ENCODE data around the gene MPG.

MPG gene

DNA sequence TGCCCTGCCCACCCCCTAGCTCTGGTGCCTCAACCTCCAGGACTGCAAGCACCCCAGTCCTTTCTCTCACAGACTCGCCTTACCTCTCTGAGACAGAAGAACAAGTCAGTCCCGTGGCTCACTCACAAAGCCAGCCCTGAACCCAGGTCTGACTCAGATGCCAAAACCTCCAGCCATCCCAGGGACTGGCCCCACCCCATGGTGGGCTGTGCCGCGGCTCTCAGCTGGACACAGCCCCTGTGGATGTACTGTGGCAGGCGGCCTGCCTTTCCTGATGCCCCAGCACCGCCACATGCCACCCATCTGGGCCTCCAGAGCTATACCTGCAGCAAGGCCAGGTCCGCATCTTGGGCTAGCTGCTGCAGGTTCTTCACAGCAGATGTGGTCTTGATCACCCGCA is 19.8 kb downstream of the MPG start:
- no peaks in the 10 kb centered on the region for H3K9me3 Mint-ChIP-seq
- H3K4me1 Mint-ChIP-seq (ENCODE audit: low read depth): peaks cover 3% of the 10 kb centered on the region
- H3K27ac Mint-ChIP-seq: peak overlapping the region; percentile 12
- DNase-seq: no peak
- H3K27me3 Mint-ChIP-seq: no peaks in the 10 kb centered on the region
- no peak overlapping the region for H3K4me3 Mint-ChIP-seq
- H3K36me3 Mint-ChIP-seq (ENCODE audit: low read depth): peaks cover 74% of the 10 kb centered on the region

DNA sequence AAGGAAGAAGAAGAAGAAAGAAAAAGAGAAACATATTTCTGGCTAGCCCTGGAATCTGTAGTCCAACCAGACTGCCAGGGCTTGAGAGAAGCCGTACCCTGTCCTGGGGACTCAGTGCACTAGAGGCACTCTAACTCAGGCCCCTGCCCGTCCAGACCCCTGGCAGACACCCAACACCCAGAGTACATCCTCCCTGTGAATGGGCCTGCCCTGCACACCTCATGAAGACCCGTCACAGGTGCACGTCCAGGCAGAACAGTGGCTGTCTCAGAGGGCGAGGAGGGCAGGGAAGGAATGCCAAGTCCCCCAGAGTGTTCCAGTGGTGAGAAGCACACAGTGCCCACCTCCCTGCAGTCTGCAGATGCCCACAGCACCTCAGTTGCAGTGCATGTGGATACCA is 23.0 kb downstream of the MPG start:
- H3K36me3 Mint-ChIP-seq (ENCODE audit: low read depth): peaks cover 82% of the 10 kb centered on the region
- DNase-seq: no peak
- no peaks in the 10 kb centered on the region for H3K27me3 Mint-ChIP-seq
- no peak overlapping the region for H3K27ac Mint-ChIP-seq
- peaks cover 3% of the 10 kb centered on the region for H3K4me1 Mint-ChIP-seq (ENCODE audit: low read depth)
- H3K4me3 Mint-ChIP-seq: no peak overlapping the region
- H3K9me3 Mint-ChIP-seq: no peaks in the 10 kb centered on the region

DNA sequence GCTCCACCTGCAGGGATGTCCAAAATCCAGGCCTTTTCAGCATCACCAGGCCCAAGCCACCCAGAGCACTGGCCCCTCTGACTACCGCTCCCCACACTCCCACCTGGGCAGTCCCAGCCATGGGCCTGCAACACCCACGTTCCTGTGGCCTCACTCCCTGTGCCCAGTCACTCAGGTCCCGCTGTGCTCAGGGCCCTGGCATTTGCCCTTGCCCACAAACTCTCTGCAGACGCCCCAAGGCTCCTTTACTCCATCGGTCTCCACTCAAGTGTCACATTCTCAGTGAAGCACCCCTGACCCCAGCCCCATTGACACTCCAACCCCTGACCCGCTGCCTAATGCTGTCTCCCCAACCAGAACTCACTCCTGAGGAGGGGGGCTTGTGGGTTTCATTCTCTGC is 23.6 kb downstream of the MPG start:
- Mint-ChIP-seq H3K4me3 (no peak overlapping the region), H3K27me3 (no peaks in the 10 kb centered on the region), H3K4me1 (ENCODE audit: low read depth) (peaks cover 3% of the 10 kb centered on the region), H3K9me3 (no peaks in the 10 kb centered on the region), H3K27ac (no peak overlapping the region), H3K36me3 (ENCODE audit: low read depth) (peaks cover 82% of the 10 kb centered on the region)
- DNase-seq: no peak

DNA sequence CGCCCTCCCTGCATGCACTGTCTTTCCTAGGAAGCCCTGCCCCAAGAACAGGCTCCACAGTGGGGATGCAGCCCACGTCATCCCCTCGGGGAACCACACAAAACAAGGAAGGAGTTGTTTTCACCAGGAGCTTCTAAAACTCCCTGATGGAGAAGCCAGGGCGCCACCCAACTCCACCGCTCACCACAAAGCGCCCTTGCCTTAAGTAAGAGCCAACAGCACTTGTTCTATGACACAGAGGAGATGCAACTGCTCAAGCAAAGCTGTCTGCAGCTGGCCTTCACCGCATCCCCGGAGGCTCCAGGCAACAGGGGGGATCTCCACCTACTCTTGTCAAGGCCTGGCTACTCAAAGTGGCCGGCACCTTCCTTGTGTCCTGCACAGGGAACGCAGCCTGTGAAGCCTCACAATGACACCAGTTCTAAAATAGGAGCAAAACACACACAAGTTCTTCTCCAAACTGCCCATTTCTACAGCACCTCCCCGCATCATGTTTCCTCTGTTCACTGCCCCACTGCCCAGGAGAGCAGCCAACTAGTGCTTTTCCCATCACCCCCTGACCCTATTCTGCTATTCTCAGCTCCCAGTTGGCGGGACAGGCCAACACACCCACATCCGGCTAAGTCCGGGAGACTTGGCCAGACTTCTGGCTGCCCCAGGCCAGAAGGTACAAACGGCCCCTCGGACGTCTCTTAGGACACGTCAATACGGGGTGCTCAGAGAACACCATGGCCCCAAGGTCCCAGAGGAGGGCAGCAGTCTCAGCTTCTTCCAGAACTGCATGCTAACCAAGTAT is 24.2 kb downstream of the MPG start:
- Mint-ChIP-seq H3K4me1 (ENCODE audit: low read depth) (peaks cover 3% of the 10 kb centered on the region), H3K27ac (no peak overlapping the region)

DNA sequence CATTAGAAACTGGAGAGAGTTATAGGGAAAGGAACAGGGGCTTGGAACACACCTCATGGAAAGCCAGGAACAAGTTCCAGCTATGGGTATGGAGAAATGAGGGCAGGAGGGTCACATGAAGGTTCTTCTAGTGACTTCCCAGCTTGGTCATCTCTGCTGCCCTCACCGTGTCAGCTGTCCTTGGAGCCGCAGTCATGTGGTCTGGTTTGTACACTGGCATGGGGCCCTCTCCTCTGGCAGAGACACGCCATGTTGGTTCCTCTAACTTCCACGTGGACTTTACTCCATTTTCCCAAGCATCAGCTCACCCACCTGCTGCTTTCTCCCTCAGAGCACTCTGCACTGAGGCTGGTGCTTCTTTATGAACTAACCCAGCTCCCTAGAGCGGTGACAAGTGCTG is 26.3 kb downstream of the MPG start:
- Mint-ChIP-seq H3K4me1 (ENCODE audit: low read depth) (peaks cover 3% of the 10 kb centered on the region), H3K27me3 (no peaks in the 10 kb centered on the region), H3K36me3 (ENCODE audit: low read depth) (peaks cover 80% of the 10 kb centered on the region), H3K27ac (no peak overlapping the region), H3K9me3 (no peaks in the 10 kb centered on the region), H3K4me3 (no peak overlapping the region)
- no peak for DNase-seq

More for the DNA sequence above, 24.2 kb downstream of the MPG start:
- H3K36me3 Mint-ChIP-seq (ENCODE audit: low read depth): peaks cover 83% of the 10 kb centered on the region
- no peaks in the 10 kb centered on the region for H3K27me3 Mint-ChIP-seq
- H3K9me3 Mint-ChIP-seq: no peaks in the 10 kb centered on the region
- DNase-seq: no peak
- no peak overlapping the region for H3K4me3 Mint-ChIP-seq

DNA sequence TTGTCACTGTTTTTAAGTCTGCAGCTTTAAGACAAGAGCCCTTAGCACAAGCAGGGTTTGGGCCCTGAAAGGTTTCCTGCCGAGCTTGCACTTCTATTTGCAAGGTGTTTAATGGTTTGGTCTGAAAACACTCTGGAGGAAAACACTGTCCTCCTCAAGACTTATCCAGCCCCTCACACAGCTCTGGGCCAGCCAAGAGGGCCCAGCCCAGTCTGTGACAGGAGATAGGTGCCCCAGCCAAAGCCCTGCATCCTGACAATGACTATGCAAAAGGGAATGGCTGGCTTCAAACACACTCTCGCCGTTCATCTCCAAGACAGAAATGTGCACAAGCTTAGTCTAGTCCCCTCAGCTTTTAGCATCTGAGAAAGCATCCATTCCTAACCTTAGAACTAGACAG is 26.9 kb downstream of the MPG start:
- no peaks in the 10 kb centered on the region for H3K9me3 Mint-ChIP-seq
- peaks cover 3% of the 10 kb centered on the region for H3K4me1 Mint-ChIP-seq (ENCODE audit: low read depth)
- H3K27me3 Mint-ChIP-seq: no peaks in the 10 kb centered on the region

DNA sequence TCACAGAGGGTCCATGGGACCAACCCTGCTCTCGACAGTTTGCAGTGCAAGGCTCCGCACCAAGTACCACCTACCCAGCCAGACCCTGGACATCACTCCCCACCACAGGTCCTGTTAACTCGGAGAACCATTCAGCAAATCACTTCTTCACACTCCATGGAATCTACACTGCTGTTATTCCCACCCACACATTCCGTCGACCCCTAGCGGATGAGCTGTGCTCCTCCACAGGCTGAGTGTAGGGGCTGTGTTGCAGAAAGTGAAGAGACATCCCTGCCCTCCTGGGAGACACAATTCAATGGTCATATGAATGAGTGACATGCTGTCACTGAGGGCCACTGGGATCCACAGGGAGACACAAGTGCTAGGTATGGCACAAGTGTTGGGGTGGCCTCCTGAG is 27.5 kb downstream of the MPG start:
- Mint-ChIP-seq H3K27me3 (no peaks in the 10 kb centered on the region), H3K9me3 (no peaks in the 10 kb centered on the region), H3K4me3 (no peak overlapping the region), H3K36me3 (ENCODE audit: low read depth) (peaks cover 78% of the 10 kb centered on the region), H3K4me1 (ENCODE audit: low read depth) (peaks cover 3% of the 10 kb centered on the region), H3K27ac (no peak overlapping the region)
- no peak for DNase-seq

More for the DNA sequence above, 26.9 kb downstream of the MPG start:
- Mint-ChIP-seq H3K27ac (no peak overlapping the region), H3K4me3 (no peak overlapping the region), H3K36me3 (ENCODE audit: low read depth) (peaks cover 80% of the 10 kb centered on the region)
- DNase-seq: no peak

DNA sequence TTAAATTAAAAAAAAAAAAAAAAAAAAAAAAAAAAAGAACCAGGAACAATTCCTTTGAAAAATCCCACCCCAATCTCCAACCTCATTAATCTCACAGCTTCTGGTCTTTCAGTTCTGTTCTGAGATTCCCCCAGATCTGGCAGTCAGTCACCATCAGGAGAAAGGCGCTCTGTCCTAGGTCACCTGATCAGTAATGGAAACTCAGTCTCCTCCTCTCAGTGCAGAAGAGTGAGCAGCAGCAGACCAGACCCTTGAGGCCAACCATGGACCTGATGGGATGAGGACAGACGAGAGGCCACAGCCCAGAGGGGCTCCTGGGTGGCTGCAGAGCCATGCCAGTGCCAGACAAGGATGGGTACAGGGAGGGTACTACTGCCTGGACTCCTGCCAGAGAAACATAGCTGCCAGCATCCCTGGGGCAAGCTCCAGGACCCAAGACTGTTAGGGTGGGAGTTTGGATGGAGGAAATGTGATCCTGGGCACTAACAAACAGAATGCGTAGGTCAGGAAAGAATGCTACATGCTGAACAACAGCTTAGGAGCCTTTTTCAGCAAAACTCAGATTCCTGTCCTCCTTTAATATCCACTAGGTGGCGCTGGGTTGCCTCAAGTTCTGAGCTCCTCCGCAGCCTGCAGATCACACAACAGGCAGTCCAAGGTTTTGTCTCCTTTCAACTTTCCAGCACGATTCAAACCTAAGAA is 28.7 kb downstream of the MPG start:
- Mint-ChIP-seq H3K4me1 (ENCODE audit: low read depth) (peaks cover 3% of the 10 kb centered on the region), H3K4me3 (no peak overlapping the region), H3K9me3 (no peaks in the 10 kb centered on the region), H3K27ac (no peak overlapping the region), H3K27me3 (no peaks in the 10 kb centered on the region), H3K36me3 (ENCODE audit: low read depth) (peaks cover 76% of the 10 kb centered on the region)
- DNase-seq: peak; percentile 50

DNA sequence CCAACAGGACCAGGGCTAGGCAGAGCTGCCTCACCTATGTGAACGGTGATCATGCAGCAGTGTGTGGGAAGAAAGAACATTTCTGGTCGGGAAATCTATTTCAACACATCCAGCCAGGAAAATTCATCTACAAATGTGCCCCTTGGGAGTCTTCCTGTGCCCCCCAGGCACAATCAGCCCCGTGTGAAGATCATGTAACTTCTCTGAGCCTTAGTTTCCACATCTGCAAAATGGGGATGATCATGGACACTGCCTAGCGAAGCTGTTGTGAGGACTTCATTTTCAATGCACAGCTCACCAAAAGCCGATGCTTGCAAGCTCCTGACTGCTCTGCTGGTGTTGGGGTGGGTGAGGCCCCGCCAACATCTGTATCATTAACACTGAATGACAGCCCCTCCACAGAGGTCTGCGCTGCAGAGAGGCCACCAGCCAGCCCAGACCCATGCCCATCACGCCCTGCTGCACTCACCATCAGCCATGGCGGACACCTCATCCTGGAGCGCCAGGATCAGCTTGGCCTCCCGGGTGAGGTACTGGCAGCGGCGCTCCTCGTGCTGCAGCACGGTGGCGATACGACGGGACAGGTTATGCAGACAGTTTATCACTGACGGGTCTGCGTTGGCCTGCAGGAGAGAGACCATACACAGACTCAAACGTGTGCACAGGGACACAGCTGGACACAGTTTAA is 34.3 kb downstream of the MPG start:
- Mint-ChIP-seq H3K36me3 (ENCODE audit: low read depth) (peaks cover 82% of the 10 kb centered on the region), H3K27me3 (no peaks in the 10 kb centered on the region), H3K9me3 (no peaks in the 10 kb centered on the region), H3K27ac (no peak overlapping the region), H3K4me1 (ENCODE audit: low read depth) (peaks cover 13% of the 10 kb centered on the region), H3K4me3 (no peak overlapping the region)
- no peak for DNase-seq

DNA sequence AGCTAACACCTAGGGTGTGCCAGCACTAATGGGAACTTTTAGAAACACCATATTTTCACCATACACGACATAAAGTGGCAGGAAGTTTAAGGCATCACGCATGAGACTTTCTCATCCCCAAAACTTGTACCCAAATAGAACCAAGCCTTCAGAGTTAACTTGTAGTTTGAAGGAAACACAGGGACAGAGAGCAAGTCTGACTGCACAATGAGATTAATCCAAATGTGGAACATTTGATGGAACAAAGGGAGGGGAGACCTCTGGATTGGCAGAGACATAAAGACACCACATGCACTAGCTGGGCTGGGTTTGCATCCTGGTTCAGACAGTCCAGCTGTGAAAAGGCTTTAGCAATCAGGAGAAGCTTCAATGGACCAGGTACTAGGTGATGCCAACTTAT is 36.3 kb downstream of the MPG start:
- no peak for DNase-seq
- no peak overlapping the region for H3K4me3 Mint-ChIP-seq
- peaks cover 13% of the 10 kb centered on the region for H3K4me1 Mint-ChIP-seq (ENCODE audit: low read depth)
- no peak overlapping the region for H3K27ac Mint-ChIP-seq
- no peaks in the 10 kb centered on the region for H3K9me3 Mint-ChIP-seq
- peaks cover 79% of the 10 kb centered on the region for H3K36me3 Mint-ChIP-seq (ENCODE audit: low read depth)
- no peaks in the 10 kb centered on the region for H3K27me3 Mint-ChIP-seq

DNA sequence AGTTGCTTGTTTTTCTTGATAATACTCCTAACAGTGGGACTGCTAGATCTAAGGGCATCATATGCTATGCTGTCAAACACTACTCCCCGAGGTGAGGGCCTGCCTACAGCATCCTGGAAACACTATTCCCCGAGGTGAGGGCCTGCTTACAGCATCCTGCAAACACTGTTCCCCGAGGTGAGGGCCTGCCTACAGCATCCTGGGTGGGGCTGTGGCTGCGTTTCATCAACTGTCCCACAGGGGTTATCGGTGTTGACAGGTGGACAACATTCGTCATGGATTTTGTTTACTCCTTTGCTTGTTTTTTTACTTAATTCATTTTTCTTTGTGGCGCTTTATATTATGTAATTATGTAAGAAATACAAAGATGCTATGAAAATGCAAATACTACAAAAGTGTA is 38.0 kb downstream of the MPG start:
- Mint-ChIP-seq H3K27ac (no peak overlapping the region), H3K27me3 (no peaks in the 10 kb centered on the region), H3K36me3 (ENCODE audit: low read depth) (peaks cover 73% of the 10 kb centered on the region), H3K9me3 (no peaks in the 10 kb centered on the region), H3K4me1 (ENCODE audit: low read depth) (peaks cover 13% of the 10 kb centered on the region), H3K4me3 (no peak overlapping the region)
- DNase-seq: no peak

DNA sequence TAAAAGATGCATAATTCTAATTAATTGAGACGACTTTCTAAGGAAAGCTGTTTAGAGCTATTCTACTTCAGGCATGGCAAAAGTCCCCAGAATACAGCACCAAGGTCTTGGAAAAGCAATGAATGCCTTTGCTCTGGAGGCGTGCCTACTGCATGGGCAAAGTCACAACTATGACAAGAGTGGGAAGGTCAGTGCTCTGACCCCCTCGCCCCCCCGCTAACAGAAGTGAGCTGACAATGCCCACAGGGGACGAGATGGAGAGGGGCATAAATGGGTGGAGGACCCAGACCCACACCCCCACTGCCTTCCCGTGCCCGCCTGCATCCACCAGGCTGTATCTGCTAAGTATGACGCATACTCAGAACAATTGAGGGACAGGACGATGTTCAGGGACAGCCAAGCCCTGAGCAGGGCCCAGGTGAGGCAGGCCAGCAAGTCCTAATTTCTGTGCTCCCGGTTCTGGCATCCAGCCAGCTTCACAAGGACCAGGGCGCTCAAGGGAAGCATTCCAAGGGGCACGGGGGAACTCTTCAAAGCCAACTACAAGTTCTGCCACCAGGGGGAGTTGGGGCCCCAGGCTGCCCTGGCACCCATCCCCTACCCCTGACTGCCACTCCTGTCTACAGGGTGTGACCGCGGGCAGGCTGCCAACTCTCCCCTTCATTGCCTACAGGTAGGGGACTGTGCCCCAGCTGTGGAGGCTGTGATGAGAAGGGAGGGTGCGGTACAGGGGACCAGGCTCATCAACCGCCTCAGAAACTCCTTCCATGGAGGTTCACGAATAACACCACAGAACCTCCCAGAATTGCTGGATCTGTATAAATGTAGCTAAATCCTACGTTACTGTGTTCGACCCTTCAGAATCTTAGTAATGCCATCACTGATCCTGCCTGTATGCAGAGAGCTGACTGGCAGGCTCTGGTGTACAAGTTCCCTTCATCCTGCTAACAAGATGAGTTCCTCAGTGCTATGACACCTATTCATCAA is 39.6 kb downstream of the MPG start:
- Mint-ChIP-seq H3K36me3 (ENCODE audit: low read depth) (peaks cover 65% of the 10 kb centered on the region), H3K4me3 (no peak overlapping the region), H3K27me3 (no peaks in the 10 kb centered on the region), H3K4me1 (ENCODE audit: low read depth) (peaks cover 13% of the 10 kb centered on the region), H3K9me3 (no peaks in the 10 kb centered on the region), H3K27ac (no peak overlapping the region)
- DNase-seq: peak; percentile 75

DNA sequence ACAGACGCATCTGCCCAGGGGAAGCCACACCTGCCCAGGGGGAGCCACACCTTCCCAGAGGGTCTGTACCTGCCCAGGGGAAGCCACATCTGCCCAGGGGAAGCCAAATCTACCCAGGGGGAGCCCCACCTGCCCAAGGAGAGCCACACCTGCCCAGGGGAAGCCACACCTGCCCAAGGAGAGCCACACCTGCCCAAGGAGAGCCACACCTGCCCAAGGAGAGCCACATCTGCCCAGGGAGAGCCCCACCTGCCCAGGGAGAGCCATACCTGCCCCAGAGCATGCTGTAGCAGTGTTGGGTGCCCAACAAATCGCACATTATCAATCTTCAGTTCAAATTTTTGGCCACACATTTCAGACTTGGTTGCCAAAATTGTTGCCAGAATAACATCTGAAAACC is 40.8 kb downstream of the MPG start:
- no peak for DNase-seq
- no peak overlapping the region for H3K4me3 Mint-ChIP-seq
- peaks cover 62% of the 10 kb centered on the region for H3K36me3 Mint-ChIP-seq (ENCODE audit: low read depth)
- peaks cover 3% of the 10 kb centered on the region for H3K4me1 Mint-ChIP-seq (ENCODE audit: low read depth)
- no peaks in the 10 kb centered on the region for H3K9me3 Mint-ChIP-seq
- no peaks in the 10 kb centered on the region for H3K27me3 Mint-ChIP-seq
- no peak overlapping the region for H3K27ac Mint-ChIP-seq

DNA sequence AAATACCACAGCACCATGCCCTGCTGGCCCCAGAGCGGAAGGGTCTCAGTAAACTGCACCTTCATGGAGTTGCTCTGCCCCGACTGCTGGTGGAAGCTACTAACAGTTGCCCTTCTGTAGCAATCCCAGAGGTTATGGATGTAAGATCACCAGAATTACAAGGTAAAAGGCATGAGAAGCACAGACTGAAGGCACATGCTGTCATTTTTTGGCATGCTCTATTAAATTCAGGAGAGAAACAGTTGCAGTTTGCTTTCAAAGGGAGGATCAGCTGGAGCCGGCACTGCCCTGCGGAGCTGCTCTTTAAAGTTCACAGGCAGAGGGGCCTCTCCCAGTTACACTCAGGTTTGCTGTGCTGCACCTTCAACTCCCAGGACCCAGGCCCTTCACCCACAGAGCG is 41.3 kb downstream of the MPG start:
- no peak overlapping the region for H3K4me3 Mint-ChIP-seq
- H3K36me3 Mint-ChIP-seq (ENCODE audit: low read depth): peaks cover 61% of the 10 kb centered on the region
- H3K27ac Mint-ChIP-seq: no peak overlapping the region
- DNase-seq: no peak
- H3K27me3 Mint-ChIP-seq: no peaks in the 10 kb centered on the region
- peaks cover under 1% of the 10 kb centered on the region for H3K4me1 Mint-ChIP-seq (ENCODE audit: low read depth)
- H3K9me3 Mint-ChIP-seq: no peaks in the 10 kb centered on the region

Measured in activated T-cell treated with anti-CD3 and anti-CD28 coated beads, Interleukin-2, amount 50 U/mL, for 24 hours (primary cell).